HS-5 (cell line): Measurements from ENCODE around the gene MPHOSPH8.
"Not testable (repeated sequence)": the region's sequence is repeated elsewhere in the genome, so short reads cannot be mapped to it uniquely, and the experiment has no call there.

Source experiments
- DNase-seq: peaks from one replicate; pipeline ENCODE4 v3.0.0-alpha.2; 2012; ENCODE audit warnings: low read depth

The MPHOSPH8 gene

DNA sequence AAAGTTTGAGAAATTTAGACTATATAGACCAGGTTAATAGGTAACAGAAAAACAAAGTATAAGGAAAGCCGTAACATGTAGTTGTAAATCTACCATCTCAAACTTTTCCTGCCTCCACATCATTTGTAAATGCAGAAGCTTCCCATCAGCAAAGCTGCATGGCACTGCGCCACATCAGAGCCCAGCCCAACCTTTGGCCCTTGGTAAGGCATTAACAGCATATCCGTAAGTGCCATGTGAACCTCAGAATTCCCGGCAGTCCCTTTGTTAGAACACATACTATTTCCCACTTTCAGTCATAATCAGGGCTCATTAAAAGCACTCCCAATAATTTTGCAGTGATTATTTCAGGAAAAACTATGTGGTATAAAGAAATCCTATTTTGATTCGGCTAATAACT lies 51.6 kb downstream of the MPHOSPH8 start:
- no peak for DNase-seq

DNA sequence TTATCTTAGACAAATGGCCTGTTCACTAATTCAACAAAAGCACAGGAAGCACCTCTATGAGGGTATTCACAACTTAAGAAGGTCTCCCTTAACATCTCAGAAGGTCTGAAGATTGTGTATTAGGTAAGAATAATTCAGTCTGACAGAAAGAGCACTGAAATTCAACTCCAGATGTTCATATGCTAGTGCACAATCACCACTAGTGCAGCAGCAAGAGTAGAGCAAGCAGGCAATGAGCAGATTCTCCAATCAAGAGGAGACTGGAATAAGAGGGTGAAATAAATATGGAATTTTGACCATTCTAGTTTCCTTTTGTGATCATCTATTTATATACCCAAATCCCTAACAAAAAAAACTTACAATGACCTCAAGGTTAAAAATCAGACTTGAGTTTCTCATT lies 52.0 kb downstream of the MPHOSPH8 start:
- no peak for DNase-seq

DNA sequence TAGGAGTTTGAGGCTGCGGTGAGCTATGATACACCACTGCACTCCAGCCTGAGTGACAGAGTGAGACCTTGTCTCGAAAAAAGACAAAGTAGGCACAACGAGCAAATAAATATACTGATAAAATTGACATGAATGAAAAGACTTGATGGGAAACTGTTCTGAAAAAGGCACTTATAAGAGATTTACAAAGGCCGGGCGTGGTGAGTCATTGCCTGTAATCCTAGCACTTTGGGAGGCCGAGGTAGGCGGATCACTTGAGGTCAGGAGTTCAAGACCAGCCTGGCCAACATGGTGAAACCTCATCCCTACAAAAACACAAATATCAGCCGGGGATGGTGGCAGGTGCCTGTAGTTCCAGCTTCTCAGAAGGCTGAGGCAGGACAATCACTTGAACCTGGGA lies 58.0 kb downstream of the MPHOSPH8 start:
- DNase-seq: not testable (repeated sequence)

DNA sequence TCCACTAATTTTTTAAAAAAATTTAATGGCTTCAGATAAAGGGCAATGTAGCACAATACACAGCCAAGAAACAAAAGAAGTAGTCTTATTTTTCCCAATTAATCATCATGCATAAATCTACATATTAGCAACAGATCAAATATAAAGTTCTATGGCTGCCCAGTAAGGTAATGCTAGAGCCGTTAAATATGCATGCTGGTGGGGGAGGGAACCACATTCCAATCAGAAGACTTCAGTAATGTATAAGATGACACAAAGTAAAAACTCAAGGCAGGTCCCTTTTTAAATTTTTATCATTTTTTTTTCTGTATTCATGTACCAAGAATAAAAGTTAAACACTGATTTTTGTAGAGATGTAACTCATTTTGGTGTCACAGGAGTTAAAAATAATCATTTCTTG lies 62.0 kb downstream of the MPHOSPH8 start:
- no peak for DNase-seq

DNA sequence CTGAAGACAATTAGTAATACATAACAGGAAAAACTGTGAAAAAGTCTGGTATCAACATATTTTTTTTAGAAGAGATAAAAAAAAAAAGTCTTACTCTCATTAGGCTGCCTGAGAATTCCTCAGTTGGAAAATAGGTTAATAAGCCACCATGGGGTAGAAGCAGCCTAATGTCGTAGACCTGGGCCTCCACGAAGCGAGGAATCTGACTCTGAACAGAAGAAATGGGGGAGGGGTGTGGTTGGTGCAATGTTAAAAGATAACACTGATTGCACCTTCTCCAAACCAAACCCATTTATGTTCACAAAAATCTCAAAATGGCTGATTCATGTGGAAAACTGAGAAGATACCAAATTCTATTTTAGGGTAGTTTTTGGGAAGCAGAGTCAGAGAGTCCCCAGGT lies 62.4 kb downstream of the MPHOSPH8 start:
- no peak for DNase-seq

DNA sequence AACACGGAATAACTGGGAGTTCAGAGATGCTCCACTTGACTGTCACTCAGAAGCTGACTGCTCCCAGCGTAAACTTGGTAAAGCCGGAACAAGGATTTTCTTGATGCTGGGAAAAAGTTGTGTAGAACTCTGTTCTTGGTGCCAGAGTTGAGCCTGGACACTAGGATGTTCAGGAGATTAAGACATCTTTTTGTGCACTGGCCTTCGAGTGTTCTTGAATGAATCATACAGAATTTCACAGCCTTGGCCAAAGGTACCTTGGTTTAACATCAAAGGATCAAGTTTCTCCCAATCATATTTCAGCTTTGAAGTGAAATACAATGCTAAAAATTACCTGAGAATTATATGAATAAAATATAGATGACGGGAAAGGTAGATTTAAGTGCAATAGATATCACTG lies 67.5 kb downstream of the MPHOSPH8 start:
- not testable (repeated sequence) for DNase-seq

DNA sequence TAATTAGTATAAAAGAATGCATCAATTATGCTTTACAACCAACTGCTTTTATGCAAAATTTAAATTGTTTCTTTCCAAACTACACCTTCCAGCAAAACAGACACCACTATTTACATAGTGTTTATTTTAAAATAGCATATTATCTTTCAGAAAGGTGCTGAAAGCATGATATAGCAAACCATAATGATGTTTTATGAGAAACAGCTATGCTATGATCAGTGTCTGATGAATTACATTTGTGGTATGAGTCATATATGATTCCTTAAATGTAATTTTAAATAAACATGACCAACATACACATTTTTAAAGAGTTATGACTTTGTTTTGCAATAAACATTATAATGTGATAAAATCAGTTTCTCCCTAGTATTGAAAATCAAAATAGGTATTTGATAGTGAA lies 68.2 kb downstream of the MPHOSPH8 start:
- not testable (repeated sequence) for DNase-seq

DNA sequence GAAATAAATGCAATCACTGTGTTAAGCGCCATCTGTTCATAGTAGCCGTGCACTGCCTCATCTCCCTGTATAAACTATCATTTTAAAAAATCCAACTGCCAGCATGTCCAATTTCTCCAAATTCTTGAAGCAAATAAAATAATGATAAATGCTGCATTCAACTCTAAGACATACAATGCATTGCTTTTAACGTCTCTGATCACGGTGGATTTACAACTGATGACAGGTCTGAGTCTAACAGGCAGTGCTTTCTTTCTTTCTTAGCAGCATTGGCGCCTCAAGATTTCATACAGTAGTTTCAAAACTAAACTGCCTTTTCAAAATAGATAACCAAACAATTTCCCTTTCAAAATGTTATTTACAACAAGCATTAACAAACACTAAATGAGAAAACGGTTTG lies 70.8 kb downstream of the MPHOSPH8 start:
- not testable (repeated sequence) for DNase-seq

DNA sequence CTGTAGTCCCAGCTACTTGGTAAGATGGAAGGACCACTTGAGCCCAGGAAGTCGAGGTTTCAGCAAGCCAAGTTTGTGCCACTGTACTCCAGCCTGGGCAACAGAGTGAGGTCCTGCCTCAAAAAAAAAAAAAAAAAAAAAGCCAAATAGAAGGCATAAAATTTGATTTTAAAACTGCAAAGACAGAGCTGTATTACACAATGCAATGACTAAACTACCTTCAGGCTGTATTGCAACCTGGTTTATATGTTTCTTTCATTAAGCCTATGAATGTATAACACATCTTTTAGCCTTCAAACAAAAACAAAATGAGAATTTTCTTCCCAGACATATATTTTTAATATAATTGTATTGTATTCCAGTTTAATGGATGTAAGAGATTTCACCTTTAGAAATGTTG lies 75.6 kb downstream of the MPHOSPH8 start:
- DNase-seq: not testable (repeated sequence)

DNA sequence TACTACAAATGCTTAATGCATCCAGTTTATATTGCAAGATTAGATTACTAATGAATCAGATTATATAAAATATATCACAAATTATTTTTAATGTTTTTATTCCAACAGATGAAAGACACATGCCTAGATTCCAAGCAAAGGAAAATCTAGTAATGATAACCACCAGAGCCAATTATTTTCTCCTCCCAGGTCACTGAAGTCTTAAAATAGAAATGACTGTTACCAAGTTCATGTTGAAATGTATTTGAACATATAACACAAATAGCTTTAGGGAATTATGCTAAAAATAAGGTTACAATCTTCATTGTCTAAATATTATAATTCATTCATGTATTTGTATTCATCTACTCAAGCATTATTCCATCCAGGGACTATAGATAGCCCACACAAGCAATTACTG lies 76.3 kb downstream of the MPHOSPH8 start:
- not testable (repeated sequence) for DNase-seq

DNA sequence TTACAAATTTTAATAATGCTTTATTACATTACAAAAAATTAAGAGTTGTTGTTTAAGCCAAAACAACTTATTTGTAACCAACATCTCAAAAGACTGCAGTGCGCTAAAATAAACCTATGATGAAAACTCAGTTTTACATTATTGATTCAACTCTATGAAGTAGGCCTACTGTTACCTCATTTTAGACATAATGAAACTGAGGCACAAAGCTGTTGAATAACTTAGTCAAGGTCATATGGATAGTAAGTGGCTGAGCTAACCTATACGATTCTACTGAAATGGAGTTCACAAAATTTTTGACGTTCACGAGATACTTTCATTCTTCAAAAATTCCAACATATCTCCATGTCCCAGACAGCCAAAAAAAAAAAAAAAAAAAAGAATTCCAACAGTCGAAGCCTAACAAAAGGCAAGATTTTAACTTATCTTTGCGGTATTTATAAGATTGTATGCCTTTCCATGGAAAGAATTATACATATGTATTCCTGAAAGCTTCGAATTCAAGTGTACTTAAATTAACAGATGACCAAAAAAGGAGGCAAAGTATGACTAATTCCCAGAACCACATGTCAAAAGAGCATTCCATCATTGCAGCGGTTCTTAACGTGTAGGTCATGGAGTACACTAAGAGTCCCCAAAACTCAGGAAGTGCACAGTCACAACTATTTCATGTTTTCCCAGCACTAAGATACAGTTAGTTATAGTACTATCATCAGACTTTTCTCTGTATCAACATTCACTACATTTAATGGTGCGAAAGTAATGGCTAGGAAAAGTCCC lies 79.9 kb downstream of the MPHOSPH8 start:
- peak; percentile 20 for DNase-seq

DNA sequence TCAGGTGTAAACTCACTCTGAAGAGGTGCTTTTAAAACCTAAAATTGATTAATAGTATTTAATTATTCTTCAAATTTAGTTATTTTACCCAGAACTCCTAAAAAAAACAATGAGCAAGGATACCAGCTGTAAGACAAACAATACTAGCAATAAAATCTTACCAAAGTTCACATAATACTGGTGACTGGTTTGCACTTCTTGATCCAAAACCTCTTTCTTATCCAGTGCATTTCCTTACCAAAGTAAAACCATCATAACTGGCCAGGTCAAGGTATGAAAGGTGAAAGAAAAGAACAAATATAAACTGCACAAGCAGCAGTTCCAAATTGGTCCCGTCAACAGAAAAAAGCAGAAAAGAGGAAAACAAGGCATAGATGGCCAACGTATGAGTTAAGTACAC lies 86.6 kb downstream of the MPHOSPH8 start:
- no peak for DNase-seq
